WI38 (cell line): ENCODE data around the gene NBEA.
"Not testable (repeated sequence)": the region's sequence is repeated elsewhere in the genome, so short reads cannot be mapped to it uniquely, and the experiment has no call there.

ENCODE experiments used
- H3K4me3 ChIP-seq: 2 replicates; pipeline ENCODE4 v1.5.1; 2011; ENCODE audit warnings: low read depth, mild to moderate bottlenecking, control low read depth, low read length
- TF ChIP-seq, protein P1 (sequence below): IDR thresholded peaks from 2 replicates; pipeline ENCODE4 v1.5.1; 2012; ENCODE audit warnings: low read depth, mild to moderate bottlenecking, control low read depth, low read length

Gene NBEA

GRCh38 chr13:34911159-34911558 is 30.9 kb upstream of the NBEA start:
- TF ChIP-seq, protein P1, sequence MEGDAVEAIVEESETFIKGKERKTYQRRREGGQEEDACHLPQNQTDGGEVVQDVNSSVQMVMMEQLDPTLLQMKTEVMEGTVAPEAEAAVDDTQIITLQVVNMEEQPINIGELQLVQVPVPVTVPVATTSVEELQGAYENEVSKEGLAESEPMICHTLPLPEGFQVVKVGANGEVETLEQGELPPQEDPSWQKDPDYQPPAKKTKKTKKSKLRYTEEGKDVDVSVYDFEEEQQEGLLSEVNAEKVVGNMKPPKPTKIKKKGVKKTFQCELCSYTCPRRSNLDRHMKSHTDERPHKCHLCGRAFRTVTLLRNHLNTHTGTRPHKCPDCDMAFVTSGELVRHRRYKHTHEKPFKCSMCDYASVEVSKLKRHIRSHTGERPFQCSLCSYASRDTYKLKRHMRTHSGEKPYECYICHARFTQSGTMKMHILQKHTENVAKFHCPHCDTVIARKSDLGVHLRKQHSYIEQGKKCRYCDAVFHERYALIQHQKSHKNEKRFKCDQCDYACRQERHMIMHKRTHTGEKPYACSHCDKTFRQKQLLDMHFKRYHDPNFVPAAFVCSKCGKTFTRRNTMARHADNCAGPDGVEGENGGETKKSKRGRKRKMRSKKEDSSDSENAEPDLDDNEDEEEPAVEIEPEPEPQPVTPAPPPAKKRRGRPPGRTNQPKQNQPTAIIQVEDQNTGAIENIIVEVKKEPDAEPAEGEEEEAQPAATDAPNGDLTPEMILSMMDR, result no peak
- H3K4me3 ChIP-seq, result no peak overlapping the region

- no peak overlapping the region for H3K4me3 ChIP-seq
- TF ChIP-seq, protein P1, result no peak
Measured at GRCh38 chr13:34913040-34913439, 29.0 kb upstream of the NBEA start.

DNA sequence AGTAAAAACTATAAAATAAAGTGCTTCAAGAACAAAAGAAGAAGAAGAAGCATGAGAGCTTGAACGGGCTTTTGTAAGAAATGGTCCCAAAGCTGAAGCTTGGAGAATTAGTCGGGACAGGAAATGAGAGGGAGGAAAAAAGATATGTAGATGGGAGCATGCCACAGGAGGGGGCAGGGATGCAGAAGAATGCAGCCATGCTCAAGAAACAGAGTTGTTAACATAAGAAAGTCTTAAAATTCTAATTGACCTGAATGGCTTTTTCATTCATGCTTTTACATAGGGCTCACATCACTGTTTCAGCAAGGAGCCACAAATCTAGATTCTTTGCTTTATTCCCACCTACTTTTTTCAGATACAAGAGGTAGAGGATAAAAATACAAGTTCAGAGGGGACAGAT is 27.7 kb upstream of the NBEA start:
- TF ChIP-seq, protein P1, result no peak
- H3K4me3 ChIP-seq, result no peak overlapping the region

GRCh38 chr13:34926508-34926907 is 15.6 kb upstream of the NBEA start:
- H3K4me3 ChIP-seq, result no peak overlapping the region
- TF ChIP-seq, protein P1, result no peak

- not testable (repeated sequence) for H3K4me3 ChIP-seq
Measured at GRCh38 chr13:34928676-34929075, 13.4 kb upstream of the NBEA start.

- H3K4me3 ChIP-seq, result no peak overlapping the region
- TF ChIP-seq, protein P1, result no peak
Measured at GRCh38 chr13:34931572-34931971, 10.5 kb upstream of the NBEA start.

GRCh38 chr13:34933349-34933748 is 8.7 kb upstream of the NBEA start:
- TF ChIP-seq, protein P1, result no peak
- H3K4me3 ChIP-seq, result no peak overlapping the region

DNA sequence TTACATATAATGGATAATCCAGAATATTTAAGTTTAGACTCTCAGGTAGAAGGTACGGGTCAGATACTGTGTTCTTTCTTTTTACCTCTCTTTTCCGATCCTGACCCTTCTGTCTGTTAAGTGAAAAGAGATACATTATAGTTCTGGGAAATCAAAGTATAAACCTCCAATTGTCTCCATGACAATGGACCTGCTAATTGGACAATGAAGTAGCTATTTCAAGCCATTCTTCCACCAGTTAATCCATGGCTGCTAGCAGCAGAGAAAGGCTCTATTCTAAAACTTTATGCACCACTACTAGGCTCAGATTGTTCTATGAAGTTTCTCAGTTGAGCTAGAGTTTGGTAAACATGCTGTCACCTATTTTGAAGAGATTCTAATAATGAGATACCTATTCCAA is 8.3 kb upstream of the NBEA start:
- no peak overlapping the region for H3K4me3 ChIP-seq
- TF ChIP-seq, protein P1, result no peak
